GM21528 (cell line): ENCODE data around the gene ATP1A1.
A peak's percentile ranks its signal among the peaks of the same experiment; 100 is the strongest.

Experiments used
- ATAC-seq: cut with Tn5 transposase; IDR thresholded peaks from one replicate; pipeline ENCODE4 v1.9.1; 2021; ENCODE audit warnings: mild to moderate bottlenecking, moderate library complexity; ENCODE audit not compliant: unreplicated experiment, low FRiP score

The ATP1A1 gene

DNA sequence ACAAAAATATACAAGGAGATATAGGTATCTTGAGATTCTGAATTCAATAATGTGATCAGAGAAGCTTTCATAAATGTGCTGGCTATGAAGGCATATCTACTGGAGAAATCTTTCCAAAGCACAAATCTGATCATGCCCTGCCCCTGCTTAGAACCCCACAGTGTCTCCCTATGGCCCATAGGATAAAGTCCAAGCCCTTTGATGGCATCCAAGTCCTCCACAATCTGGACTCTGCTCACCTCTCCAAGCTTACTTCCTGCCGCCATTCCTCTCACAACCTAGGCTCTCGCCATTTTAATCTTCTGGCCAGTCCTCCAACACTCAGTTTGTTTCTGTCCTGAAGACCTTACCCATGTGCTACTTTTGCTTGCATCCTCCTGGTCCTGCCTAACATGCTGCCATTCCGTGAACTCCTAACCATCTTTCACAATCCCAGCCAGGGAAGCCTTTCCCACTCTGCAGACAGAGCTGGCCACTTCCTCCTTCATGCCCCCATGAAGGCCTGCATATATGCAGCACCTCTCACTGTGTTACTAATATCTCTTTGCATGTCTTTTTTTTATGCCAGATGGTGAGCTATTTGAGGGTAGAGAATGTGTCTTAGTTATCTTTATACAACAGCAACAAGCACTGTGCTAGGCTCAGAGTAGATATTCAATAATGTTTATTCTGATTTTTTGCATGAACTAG lies 5.6 kb upstream of the ATP1A1 start:
- no peak for ATAC-seq

DNA sequence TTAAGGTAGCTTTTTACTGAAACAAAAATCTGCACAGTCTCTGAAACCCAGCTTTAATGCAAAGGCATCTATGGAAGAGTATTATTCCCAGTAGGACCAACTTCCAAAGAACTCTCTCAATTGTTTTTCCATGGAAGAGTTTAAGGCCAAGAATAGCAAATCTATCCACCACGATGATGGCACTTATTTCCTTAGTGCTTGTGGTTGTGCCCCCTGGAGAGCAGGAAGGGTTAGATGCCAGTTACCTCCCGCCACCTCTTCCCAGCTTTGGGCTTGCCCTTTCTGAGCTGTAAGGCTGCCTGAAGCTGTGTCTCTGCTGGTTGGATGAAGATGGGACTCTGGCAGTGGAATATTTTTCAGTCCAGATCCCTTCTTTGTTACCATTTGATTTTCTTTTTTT lies 4.8 kb upstream of the ATP1A1 start:
- ATAC-seq = no peak

DNA sequence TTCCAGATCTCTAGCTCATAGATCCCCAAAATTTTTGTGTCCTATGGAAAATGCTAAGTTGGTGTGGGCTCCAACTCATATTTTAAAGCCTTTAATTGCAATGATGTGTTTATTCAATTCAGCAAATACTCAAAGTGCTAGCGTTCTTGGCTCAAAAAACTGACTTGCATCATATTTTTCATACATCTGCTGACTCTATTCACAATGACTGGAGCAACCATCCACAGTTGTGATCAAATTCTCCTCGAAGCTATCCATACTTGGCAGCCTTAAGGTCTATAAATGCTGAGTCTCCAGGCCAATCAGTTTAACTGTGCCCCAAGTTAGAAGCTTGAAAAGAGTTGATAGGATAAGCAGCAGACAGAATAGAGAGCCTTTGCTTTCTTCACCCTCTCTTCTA lies 2.9 kb upstream of the ATP1A1 start:
- no peak for ATAC-seq

DNA sequence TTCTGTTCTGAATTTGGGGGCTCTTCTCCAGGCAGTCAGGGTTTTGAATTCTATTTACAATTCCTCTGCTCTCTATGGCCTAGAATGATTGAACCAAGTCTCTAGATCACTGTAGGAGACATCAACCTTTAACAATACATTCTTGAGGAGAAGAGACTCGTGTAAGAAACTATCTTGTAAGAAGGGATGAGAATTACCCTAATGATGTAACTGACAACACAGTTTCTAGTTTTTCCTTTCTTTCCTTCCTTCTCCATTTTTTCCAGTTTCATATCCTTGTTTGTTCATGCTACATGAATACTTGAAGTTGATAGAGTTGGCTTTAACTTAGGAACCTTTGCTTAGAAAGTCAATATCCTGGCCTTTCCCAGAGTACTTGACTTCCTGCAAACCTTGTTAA lies 1.3 kb upstream of the ATP1A1 start:
- ATAC-seq = no peak

DNA sequence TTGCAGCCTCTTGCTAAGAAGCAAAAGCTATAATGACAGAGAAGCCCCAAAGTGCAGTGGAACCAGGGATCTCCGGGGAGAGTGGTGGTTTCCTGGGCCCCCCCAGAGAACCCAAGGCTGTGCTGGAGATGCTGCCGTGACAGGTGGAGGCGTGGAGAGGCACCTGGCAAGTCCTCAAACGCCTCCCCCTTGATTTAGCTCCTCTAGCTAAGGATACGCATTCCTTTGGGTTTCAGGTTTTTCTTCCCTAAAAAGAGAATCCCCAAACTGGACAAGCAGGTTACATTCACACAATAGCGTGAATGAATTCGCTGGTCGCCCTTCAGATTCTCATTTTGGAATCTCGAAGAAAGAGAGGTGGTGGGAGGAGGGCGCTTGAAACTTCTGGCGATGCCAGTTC lies 853 bp upstream of the ATP1A1 start:
- ATAC-seq = no peak

DNA sequence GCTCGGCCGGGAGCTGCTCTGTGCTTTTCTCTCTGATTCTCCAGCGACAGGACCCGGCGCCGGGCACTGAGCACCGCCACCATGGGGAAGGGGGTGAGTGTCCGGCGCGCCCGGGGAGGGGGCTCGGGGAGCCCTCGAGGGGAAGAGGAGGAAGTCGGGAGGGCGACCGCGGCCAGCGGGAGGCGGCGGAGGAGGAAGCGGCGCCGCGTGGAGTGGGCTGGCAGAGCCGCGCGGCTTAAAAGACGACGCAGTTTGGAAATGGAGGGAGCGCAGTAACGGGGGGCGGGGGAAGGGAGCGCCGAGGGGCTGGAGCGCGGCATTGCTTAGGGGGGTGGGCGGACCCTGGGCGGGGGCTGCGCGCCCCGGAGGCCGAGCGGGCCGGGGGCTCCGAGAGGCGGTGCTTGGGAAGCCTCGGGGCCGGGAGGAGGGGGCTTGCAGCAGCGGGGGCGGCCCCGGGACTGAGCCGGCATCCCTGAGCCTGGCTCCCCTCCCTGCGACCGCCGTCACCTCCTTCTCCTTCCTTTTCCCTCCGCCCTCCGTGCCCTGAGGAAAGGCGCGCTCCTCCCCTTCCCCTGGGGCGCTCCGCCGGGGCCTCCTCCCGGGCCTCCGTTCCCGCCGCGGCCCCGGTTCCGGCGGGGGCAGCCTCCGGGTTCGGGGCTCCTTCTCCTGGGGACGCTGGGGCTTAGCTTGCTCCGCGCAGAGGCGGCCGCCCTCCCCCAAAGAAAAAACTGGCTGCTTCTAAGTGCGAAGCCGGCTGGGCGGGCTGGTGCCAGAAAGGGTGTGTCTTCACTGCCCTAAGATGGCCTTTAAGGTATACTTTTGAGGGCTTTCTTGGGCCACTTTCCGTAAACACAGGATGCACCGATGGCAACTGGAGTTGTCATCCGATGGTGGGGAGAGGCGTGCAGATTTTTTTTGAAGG lies 648 bp downstream of the ATP1A1 start:
- ATAC-seq = peak; percentile 7

DNA sequence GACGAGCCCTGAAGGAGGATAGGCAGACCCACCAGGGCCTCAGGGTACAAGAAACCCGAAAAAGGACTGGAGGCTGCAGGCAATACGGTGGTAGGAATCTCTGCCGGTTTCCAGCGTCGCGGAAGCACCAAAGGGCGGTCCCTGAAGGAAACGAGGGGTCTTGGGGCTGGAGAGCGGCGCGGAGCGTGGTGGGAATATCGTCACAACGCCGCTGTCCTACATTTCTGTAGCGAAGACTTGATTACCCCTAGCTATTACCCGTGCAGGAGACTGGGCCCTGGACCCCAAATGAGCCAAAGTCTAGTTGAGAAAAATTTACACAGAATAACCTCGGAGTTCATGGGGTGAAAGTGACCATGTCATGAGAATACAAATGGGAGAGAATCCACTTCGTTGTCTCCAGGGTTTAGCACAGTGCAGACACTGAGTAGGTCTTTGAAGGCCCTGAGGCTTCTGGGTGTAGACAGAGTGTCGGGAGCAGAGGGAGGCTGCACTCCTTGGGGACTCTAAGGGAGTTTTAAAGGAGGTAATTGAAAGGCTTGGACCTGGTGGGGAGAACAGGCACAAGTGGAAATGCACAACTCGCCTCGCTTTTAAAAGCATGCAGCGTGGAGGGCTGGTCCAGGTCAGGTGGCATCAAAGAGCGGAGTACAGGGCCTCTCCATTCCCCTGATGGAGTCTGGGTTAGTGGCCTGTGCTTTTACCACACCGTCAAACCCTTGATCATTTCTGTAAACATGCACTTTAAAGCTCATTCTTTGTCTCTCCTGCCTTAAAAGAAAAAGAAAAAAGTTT lies 1.5 kb downstream of the ATP1A1 start:
- no peak for ATAC-seq

DNA sequence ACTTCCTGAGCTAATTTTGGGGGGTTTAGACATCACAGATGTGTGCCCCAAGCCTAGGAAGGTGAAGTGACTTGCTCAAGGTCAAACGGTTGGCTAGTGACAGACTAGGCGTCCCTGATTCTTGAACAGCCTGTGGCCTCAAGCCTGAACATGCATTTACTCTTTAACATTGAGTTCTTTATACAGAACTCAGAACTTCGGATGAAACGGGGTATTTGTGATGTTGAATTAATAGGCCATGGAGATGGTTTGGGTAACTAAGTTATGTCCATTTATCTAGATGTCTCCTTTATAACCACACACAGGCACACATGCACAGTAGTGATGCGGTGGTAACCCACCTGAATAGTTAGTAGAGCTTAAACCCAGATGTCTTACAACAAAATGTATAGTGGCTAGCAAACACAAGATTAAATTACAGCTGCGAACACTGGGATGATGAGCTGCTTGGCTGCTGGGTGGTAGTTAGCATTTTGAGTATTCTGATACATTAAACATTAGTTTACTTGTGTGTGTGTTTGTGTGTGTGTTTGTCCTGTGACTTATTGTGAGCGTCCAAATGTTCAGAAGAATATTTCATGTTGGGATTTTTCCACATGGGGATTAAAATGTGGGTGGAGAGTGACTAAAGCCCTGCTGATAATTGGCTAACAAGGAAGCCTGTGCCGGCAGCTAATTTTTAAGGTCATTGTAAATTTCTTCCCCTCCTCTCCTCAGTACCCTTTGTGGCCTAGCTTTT lies 2.3 kb downstream of the ATP1A1 start:
- ATAC-seq = no peak

DNA sequence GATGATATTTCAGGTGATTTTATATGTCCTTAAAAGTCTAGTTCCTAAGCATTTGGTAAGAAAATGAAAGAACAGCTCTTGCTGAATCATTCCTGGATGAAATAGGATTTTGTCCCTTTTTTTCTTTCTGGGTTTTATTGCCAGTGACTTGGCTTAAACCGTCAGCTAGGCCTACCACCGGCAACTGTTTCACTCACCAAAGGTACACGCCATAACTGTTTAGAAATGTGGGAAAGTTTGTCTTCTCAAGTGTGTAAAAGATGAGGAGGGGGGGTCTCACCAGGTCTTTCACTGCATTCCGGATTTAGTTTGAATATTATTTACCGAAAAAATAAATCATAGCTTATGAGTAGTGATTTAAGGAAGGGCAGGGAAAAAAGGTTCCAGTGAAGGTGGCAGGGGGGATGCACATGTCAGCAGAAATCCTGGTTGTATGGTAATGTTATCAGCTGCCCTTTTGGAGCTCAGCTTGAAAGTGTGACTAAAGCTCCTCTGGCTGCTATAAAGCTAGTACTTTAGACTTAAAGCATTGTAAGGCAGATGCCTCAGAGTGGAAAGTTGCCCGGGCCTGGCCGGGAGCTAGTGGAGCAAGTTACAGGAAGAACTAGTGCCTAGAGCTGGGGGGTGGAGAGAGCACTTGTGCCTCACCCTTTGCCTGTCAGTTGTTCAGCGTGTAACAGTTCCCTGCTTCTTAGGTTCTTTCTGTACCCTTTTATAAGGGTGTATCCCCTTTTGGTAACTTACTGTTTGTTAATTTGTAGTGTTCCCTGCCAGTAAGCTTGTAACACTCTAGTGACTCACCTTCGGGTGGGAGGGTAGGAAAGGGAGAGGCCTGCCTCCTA lies 3.1 kb downstream of the ATP1A1 start:
- ATAC-seq = no peak

DNA sequence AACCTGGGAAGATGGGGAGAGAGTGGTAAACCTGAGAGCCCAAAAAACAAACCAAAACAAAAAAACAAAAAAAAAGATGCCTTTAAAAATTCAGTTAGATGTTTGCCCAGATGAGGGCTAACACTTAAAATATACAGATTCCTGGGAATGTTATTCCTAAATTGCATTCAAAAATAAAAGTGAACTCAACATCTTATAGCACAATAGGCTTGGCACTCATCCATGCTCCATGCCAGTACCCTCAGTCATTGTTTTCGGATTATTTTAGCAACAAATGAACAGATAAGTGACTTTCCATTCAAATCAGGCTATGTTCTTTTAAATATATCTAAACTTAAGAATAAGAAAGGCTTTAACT lies 3.7 kb downstream of the ATP1A1 start:
- no peak for ATAC-seq

DNA sequence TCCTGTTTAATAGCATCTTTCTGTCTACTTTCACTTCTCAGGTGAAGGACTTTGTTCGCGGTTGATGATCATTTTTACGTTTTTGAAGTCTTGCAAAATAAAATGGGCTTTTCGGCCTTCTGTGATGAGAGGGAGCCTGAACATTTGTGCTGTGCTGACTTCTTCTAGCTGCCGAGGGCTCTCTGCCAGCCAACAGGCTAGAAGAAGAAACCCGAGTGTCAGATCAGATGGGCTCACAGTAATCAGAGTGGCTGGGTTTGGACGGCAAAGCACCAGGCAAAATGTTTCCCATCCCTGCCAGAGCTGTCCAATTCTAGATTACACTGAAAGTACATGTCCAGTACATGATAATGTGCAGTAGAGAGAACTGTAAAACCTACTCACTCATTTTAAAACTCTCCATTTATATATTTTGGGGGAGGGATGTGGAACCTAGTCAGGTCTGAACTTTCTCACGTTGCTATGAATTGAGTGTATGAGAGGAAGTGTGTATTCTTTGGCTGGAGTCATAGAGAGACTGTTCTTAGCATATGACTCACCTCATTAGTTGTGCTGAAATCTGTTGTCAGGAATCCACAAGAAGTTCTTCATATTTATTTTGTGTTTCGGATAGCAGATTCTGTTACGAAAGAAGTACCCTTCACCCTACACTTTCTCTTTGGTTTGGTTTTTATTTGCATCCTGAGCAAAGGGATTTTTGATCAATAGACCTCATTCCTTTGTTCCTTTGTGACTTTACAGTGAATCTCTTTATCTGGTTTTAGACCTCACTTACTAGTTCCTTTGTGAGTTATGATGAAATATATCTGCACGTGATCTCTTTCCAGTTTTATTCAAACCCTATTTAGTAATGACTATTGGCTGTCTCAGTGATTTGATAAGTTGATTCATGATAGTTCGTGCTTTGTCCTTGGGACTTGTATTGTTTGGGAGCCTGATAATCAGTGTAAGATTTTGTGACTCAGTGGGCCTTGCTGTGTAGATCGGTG lies 4.8 kb downstream of the ATP1A1 start:
- ATAC-seq = peak; percentile 66

DNA sequence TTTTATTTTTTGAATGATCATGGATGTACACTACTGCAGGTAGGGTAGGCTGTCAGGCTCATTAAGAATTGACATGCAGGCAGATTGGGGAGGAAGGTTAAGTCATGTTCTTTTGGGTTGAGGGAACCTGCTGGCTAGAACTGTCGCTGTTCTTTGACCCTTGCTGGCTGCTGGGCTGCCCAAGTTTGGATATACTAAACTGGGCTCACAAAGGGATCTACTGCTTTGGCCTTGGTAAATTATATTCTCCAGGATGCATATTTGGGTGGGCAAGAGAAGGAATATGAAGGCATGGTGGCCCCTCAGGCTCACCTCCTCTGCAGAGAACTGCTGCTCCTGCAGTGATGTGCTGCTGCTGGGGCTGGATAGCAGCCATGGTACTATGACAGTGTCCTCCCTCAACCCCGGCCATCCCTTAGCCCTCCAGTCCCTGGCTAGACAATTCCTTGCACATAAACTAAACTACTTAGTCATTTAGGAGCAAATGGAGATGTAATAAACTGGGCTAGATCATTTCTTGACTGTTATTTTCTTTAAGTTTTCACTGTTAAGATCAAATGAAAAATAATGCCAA lies 6.1 kb downstream of the ATP1A1 start:
- no peak for ATAC-seq

DNA sequence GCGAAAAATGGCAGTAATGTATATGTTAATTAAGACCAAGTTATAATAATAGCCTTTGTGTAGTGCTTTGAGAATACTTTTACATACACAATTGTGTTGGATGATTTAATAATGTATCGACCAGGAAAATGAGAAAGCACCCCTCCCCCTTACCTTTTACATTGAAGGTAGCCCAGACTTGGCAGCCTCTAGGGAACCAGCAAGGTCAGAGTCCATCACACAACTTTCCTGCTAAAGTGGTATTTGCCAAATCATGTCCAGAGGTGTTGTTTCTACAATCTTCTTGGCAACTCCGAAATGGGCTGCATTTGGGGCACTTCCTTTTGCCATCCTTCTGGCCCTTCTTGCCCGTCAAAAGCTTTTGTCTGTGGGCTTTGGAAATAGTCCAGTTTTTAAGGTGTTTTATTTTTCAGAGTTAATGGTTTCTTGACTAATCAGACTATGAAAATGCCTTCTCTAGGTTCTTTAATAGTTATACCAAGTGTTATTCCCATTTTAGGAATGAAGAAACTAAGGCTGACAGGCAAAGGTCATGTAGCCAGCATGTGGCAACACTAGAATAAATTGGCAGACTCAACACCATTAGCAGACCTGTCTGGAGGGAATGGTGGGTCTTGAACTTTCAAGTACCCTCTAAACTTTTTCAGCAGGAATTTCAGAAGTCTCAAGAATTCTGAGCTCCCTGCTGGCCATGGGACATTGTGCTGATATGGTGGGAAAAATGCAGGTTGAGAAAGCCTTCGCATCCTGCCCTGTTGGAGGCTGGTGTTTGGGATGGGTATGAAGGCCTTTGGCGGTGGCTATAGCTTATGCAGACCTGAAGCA lies 6.8 kb downstream of the ATP1A1 start:
- no peak for ATAC-seq

DNA sequence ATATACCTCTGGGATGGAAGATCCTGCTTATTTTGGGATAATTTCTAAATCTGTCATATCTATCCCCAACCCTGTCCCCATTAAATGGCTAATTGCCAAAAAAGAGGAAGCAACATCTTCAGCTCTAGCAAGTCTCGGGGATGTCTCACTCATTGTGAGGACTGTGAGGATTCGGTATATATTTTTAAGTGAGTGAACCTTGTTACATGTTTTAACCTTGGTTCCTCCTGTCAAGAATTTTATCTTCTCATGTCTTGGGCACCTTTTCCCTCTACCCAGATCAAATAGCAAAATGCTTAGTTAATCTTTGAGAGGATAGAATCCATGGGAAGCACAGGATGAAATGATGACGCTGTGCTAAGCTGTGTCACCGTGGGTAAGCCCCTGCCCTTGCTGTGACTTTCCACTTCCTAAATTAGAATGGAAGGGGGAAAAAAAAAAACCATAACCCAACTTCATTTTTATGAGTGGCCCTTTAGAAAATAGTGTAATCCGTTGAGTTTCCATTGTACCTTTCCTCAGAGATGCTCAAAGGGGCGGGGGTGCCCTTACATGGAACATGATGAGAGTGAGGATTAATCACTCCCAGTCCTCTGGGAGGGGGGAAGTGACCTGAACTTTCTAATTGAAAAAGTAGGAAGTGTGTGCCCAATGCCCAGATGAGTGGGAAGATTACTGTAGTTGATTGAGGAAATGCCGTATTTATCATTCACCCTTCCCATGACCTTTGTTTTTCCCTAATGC lies 7.6 kb downstream of the ATP1A1 start:
- ATAC-seq = no peak

DNA sequence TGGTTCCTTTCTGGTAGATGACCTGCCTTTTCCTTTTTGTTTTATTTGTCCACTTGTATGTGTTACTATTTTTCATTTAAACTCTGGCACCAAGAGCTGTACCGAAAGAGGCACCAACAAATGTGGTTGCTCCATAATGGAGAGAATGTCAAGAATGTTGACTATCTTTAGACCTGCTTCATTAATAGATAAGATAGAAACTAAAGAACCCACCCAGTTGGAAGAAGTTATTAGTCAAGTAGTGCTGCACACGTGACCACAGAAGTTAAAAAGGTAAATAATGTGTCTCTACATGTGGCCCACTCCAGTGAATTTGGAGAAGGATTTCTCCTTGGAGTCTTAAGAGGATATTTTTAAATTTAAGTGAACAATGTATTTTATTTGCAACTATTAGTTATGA lies 9.3 kb downstream of the ATP1A1 start:
- ATAC-seq = no peak

DNA sequence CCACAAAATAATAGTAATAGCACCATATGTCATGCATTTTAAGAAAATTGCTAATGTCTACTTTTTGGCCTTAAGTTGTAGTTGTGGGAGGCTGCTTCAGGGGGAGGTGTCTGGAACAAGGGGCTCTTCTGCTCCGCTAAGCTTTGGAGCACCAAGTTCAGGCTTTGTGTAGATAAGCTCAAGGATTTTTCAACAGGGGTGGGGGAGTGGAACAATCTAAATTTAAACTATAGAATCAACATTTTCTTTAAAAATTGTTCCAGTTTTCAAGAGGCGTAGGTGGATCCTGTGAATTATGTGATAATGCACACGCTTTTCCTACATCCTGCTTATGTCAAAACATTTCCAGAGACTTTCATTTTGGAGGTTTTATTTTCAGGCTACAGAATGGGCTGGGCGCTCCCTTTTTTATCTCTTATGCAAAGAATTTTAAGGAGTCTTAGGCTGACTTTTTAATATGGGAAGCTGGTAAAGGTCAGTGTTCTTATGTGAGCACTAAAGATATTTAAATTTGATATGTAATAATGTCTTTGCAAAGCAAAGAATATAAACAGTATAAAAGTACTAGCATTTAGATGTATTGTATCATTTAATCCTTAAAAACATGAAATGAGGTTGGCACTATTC lies 9.9 kb downstream of the ATP1A1 start:
- no peak for ATAC-seq
